Heart left ventricle (tissue), 13 donors: ENCODE results near the gene NSD1.

Experiments
- POLR2A ChIP-seq, 2 donors: fragments of 450-650 bp; IDR thresholded peaks; one replicate each; pipeline ENCODE4 v1.6.1; 2017; ENCODE audit warnings: antibody characterized with exemption in 2 of 2, mild to moderate bottlenecking in 2 of 2, moderate library complexity in 2 of 2
- TF ChIP-seq, protein P1 (sequence below), 12 donors: fragments of 200-600 bp; sonication (generic) in 4 of 12; IDR thresholded peaks; one replicate each; pipeline versions ENCODE4 v1.5.0 to v1.8.0; 2018 to 2022; ENCODE audit warnings: antibody characterized with exemption in 12 of 12, mild to moderate bottlenecking in 5 of 12
- donor health status: ischemic (EF 13 %, LVEDD 7.1; RV severe dilation, severe dysfunction).
- donor health status: DM: no; HTN: yes; CAD: no.
- donor health status: DM: no; HTN: no; CAD: no.
- donor health status: ischemic (EF 25% LVEDD 6.9; RV normal size, moderate dysfunction).
- donor health status: ischemic (EF 25% LVEDD 5.7; RV mildly dilated, moderate dysfunction).
- donor health status: ischemic (EF 35%, LVEDD 5.7; RV mildly dilated, moderate dysfunction).
- donor health status: nonischemic (EF 11% LVEDD 7.7; RV severe dilation, severe dysfunction).
- donor health status: DM: yes; HTN: yes; CAD: no.
- donor health status: PGD.
- donor health status: ischemic (EF 29% LVEDD 5.4; RV normal size, mild dysfunction).
- donor health status: nonischemic (EF 23%, LVEDD 6.1; RV moderate dilation, normal function).

DNA sequence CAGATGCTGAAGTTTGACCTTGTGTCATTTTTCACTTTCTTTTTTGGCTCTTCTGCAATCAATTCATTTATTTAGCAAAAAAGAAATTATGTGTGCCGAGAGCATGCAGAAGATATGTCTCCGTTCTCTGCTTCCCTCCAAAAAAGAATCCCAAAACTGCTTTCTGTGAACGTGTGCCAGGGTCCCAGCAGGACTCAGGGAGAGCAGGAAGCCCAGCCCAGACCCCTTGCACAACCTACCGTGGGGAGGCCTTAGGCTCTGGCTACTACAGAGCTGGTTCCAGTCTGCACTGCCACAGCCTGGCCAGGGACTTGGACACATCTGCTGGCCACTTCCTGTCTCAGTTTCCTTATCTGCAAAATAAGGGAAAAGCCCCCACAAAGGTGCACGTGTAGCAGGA lies 44.4 kb upstream of the NSD1 start:
- TF ChIP-seq, protein P1, sequence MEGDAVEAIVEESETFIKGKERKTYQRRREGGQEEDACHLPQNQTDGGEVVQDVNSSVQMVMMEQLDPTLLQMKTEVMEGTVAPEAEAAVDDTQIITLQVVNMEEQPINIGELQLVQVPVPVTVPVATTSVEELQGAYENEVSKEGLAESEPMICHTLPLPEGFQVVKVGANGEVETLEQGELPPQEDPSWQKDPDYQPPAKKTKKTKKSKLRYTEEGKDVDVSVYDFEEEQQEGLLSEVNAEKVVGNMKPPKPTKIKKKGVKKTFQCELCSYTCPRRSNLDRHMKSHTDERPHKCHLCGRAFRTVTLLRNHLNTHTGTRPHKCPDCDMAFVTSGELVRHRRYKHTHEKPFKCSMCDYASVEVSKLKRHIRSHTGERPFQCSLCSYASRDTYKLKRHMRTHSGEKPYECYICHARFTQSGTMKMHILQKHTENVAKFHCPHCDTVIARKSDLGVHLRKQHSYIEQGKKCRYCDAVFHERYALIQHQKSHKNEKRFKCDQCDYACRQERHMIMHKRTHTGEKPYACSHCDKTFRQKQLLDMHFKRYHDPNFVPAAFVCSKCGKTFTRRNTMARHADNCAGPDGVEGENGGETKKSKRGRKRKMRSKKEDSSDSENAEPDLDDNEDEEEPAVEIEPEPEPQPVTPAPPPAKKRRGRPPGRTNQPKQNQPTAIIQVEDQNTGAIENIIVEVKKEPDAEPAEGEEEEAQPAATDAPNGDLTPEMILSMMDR (IDR thresholded peaks at IDR 0.05) = no peak
- no peak for TF ChIP-seq POLR2A (IDR thresholded peaks at IDR 0.05)
